Activated naive CD8-positive, alpha-beta T cell (primary cell): ENCODE measurements around the gene RNF144A.
A peak's percentile ranks its signal among the peaks of the same experiment; 100 is the strongest.

Experiments
- H3K27ac Mint-ChIP-seq: one replicate; pipeline ENCODE4 v1.8.0; 2021; ENCODE audit warnings: mixed read lengths
- H3K27me3 Mint-ChIP-seq: one replicate; pipeline ENCODE4 v1.8.0; 2021; ENCODE audit warnings: mixed read lengths
- H3K36me3 Mint-ChIP-seq: one replicate; pipeline ENCODE4 v1.8.0; 2021; ENCODE audit warnings: mixed read lengths
- H3K4me1 Mint-ChIP-seq: one replicate; pipeline ENCODE4 v1.8.0; 2021; ENCODE audit warnings: low read depth, mixed read lengths
- H3K4me3 Mint-ChIP-seq: one replicate; pipeline ENCODE4 v1.8.0; 2021; ENCODE audit warnings: mild to moderate bottlenecking, mixed read lengths
- H3K9me3 Mint-ChIP-seq: one replicate; pipeline ENCODE4 v1.8.0; 2021; ENCODE audit warnings: low read depth, mixed read lengths

The RNF144A gene

DNA sequence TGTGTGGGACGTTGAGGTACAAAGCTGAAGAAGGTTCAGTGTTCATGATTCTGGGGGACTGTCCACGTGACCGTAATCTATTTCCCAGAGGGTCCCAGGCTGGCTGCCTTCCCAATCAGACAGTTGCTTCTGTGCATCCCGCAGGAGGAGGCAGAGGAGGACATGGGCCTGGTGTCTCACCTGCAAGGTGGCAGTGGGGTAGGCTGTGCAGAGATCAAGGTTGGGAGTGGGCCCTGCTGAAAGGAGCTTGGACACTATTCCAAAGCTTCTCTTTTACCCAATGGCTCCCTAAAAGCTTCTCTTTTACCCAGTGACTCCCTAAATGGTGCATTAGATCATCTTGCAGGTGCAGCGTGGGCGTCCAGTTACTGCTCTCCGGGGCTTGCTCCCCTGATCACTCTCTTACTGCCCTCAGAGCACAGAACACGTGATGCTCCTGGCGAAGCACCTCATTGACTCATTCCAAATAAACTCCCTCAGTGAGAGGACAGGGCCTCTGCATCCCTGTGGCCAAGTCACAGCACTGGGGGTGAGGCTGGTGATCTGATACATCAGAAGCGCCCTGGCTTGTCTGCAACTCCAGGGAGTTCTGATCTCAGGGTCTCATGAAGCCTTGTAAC is 41.5 kb downstream of the RNF144A start:
- H3K27ac Mint-ChIP-seq: peak overlapping the region; percentile 55
- peaks cover 16% of the 10 kb centered on the region for H3K36me3 Mint-ChIP-seq
- H3K4me3 Mint-ChIP-seq: no peak overlapping the region
- no peaks in the 10 kb centered on the region for H3K9me3 Mint-ChIP-seq
- no peaks in the 10 kb centered on the region for H3K27me3 Mint-ChIP-seq
- peaks cover 56% of the 10 kb centered on the region for H3K4me1 Mint-ChIP-seq

DNA sequence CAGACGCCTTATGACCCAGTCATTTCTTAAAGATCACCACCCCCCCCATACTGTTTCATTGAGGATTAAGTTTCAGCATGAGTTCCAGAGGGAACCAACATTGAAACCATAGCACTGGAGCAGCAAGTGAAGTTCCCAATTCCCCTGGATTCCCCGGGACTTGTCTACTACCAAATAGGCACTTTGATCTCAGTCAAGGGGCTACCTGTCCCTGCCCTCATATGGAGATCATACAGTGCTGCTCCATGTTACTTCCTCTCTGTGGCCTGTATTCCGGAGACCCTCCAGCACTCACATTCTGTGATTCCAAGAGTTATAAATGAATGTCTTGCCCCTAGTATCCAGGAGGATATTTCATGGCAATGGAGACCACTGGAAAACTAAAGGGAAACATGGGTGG is 42.5 kb downstream of the RNF144A start:
- H3K36me3 Mint-ChIP-seq: peaks cover 17% of the 10 kb centered on the region
- H3K27me3 Mint-ChIP-seq: no peaks in the 10 kb centered on the region

DNA sequence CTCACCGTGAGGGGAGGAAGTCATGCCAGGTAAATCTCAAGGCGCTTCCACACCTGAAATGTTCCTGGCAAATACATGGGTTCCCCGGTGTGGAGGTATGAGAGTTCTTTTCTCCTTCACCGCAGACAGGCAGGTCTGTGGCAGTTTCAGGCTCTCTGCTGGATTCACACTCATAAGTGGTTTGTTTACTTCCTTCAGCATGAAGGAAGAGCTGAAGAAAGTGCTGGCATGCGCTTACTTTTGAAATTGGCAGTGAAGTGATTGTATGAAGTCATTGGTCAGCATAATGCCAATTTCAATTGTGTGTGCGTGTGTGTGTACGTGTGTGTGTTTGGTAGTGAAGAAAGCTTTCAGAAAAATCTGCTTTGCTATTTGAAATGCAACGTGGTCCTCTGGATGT is 43.4 kb downstream of the RNF144A start:
- H3K36me3 Mint-ChIP-seq: peaks cover 20% of the 10 kb centered on the region
- no peak overlapping the region for H3K4me3 Mint-ChIP-seq
- H3K4me1 Mint-ChIP-seq: peaks cover 54% of the 10 kb centered on the region
- no peaks in the 10 kb centered on the region for H3K27me3 Mint-ChIP-seq
- no peaks in the 10 kb centered on the region for H3K9me3 Mint-ChIP-seq
- no peak overlapping the region for H3K27ac Mint-ChIP-seq

More for the DNA sequence above, 42.5 kb downstream of the RNF144A start:
- Mint-ChIP-seq H3K4me1 (peaks cover 53% of the 10 kb centered on the region), H3K4me3 (no peak overlapping the region), H3K9me3 (no peaks in the 10 kb centered on the region), H3K27ac (no peak overlapping the region)

DNA sequence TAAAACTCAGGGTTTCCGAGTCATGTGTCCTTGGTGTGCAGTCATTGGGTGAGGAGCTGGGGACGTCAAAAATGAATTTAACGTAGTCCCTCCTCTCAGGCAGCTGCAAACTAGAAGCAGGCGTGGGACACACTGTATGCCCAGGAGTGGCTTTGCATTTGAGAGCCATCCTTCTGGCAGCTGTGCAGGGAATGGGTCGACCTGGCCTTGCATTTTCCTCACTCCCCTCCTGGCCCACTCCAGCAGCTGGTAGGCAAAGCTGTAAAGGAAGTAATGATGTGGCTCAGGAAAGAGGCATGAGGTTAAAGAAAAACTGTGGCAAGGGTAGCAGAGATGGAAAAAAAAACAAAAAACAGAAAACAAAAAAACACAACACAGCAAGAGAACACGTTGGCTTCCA is 46.5 kb downstream of the RNF144A start:
- Mint-ChIP-seq H3K27me3 (no peaks in the 10 kb centered on the region), H3K4me1 (peaks cover 55% of the 10 kb centered on the region), H3K9me3 (no peaks in the 10 kb centered on the region), H3K27ac (peak overlapping the region; percentile 81), H3K4me3 (no peak overlapping the region), H3K36me3 (peaks cover 16% of the 10 kb centered on the region)

DNA sequence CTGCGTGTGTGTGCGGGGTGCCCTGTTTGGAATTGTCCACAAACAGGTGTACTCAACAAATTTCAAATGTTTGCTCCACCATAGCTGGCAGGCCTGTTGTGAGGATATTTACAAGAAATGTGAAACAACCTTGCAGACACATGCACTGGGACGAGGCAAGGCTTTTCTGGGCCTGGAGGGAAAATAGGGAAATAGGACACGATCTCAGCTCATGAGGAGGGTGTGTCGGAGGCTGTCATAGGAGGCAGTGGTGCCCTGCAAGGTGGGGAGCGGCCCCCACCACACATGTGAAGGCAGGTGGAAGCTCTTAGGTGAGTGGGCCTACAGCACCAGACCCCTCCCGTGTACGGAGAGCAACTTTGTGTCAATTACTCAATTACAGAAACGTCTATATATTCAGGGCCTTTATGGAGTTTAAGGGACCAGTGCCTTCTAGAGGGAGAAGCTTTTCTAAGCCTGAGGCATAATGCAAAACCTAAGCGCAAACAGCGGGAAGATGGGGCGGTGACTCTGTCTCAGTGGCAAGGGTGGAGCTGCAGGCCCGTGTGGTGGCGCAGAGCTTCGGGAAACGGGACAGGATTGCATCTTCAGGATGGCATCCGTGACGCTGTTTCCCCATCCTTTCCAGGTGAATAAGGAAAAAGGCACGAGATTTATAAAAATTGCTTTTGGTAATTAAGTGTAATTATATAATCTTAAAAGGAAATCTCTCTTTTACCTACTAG is 48.0 kb downstream of the RNF144A start:
- Mint-ChIP-seq H3K4me3 (no peak overlapping the region), H3K27ac (no peak overlapping the region), H3K27me3 (no peaks in the 10 kb centered on the region), H3K36me3 (peaks cover 17% of the 10 kb centered on the region), H3K4me1 (peaks cover 41% of the 10 kb centered on the region), H3K9me3 (no peaks in the 10 kb centered on the region)

DNA sequence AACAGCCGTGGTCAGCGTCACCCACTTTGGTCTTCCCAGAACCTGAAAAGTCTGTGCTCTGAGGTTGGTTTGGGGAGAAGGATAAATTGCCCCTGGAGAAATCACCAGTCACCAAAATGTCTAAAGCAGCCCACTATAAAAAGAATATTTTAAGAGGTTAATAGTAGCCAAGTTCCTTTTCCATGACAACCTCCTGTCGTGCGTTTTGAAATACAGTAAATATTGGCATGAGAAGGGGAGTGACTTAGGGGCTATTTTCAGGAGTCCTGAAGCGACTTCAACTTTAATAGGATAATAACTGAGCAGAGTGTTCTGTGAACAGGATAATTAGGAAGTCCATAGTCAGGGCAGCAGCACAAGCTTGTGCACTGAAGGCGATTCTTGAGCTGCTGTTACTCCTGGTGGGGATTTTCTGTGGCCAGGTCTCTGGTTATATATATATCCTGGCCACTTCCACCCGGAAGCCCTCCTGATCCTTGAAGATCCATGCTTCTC is 49.3 kb downstream of the RNF144A start:
- no peaks in the 10 kb centered on the region for H3K9me3 Mint-ChIP-seq
- no peak overlapping the region for H3K4me3 Mint-ChIP-seq
- no peaks in the 10 kb centered on the region for H3K27me3 Mint-ChIP-seq
- H3K4me1 Mint-ChIP-seq: peaks cover 28% of the 10 kb centered on the region
- peaks cover 20% of the 10 kb centered on the region for H3K36me3 Mint-ChIP-seq
- no peak overlapping the region for H3K27ac Mint-ChIP-seq

DNA sequence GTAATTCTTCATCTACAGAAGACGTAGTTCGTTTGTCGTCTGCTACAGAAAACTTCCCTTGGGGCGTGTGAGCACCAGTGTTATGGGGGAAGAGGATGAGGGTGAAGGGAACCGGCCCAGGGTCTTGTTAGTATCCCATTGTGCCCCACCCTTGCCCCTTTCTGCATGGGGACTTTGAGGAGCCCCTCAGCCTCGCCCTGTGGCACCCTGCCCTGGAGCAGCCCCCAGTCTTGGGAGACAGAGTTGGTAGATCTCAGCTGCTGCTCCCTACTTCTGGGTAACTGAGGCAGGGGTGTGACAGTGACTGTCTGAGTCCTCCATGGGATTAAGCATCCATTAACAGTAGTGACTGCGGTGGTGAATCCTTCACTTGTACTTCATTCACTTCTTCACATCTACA is 50.1 kb downstream of the RNF144A start:
- Mint-ChIP-seq H3K36me3 (peaks cover 17% of the 10 kb centered on the region), H3K27me3 (no peaks in the 10 kb centered on the region), H3K4me1 (peaks cover 23% of the 10 kb centered on the region), H3K9me3 (no peaks in the 10 kb centered on the region), H3K27ac (no peak overlapping the region), H3K4me3 (no peak overlapping the region)

DNA sequence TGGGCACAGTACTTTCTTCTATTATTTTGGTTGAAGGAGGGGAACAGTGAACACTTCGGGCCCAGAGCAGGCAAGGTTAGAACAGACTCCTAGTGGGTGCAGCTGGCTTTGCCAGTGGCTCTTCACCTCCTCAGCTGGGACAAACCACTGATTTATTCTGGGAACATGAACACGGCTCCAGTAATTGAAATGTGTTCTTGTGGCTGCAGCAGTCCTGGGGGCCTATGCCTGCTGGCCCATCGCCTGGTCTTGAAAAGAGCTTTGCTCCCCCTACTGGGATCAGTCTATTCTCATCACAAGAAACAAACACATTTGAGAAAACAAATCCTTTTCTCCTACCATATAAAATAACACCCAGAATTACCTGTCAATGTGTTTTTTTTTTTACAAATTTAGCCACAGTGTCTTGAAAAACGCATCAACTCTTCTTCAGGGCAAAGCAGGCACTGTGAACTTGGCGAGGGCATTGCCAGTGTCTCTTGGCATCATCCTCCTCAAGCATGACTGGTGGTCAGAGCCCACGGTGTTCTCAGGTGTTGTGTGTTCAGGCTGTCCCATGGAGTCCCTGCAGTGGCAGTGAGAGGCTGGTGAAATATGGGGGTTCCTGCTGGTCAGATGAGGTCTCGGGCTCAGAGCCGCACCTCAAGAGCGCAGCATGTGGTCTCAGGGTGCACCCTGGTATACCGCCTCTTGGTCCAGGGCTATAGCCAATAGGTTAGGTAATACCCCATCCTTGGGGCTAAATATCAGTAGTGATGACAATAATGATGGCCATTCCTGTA is 51.3 kb downstream of the RNF144A start:
- Mint-ChIP-seq H3K4me3 (no peak overlapping the region), H3K4me1 (peaks cover 19% of the 10 kb centered on the region), H3K9me3 (no peaks in the 10 kb centered on the region), H3K27ac (peak overlapping the region; percentile 41), H3K27me3 (no peaks in the 10 kb centered on the region), H3K36me3 (peaks cover 12% of the 10 kb centered on the region)

DNA sequence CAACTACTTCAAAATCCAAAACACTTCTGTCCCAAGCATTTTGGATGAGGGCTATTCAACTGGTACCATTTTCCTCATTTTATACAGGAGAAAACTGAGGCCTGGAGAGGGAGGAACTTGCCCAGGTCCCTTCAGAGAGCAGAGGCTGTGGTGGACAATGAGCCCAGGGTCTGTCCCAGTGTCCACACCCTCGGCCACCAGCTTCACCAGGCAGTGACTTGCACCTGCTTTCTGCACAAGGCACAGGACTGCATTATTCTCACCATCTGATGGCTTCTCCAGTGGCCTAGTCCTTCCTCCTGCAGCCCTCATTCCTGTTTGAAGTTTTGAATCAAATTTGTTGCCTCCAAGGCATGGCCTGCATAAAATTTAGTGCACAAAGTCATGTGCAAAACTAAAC is 53.3 kb downstream of the RNF144A start:
- Mint-ChIP-seq H3K4me1 (peaks cover 14% of the 10 kb centered on the region), H3K4me3 (no peak overlapping the region), H3K27me3 (no peaks in the 10 kb centered on the region), H3K9me3 (no peaks in the 10 kb centered on the region), H3K27ac (no peak overlapping the region), H3K36me3 (peaks cover 3% of the 10 kb centered on the region)

DNA sequence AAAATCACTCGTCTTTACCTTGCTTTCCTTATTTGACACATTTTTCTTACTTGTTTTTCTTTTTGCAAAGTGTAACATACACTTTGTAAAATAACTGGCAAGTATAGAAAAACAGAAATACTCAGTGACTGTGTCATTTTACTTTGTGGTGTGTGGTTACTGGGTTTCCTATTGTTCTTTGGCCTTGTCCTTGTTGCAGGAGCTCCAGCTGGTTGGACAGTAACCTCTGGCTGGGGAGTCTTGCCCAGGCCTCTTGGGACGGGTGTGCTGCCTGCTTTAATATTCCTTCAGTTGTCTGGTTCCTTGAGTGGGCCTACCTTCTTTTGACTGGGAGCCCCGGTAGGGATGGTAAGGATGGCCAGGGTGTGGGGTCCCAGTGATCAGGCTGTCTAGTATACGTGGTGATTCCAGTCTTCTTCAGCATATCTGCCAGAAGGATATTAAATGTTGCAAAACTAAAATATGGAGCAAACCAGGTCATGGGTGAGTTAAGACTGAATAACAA is 53.8 kb downstream of the RNF144A start:
- H3K27ac Mint-ChIP-seq: no peak overlapping the region
- H3K9me3 Mint-ChIP-seq: no peaks in the 10 kb centered on the region

DNA sequence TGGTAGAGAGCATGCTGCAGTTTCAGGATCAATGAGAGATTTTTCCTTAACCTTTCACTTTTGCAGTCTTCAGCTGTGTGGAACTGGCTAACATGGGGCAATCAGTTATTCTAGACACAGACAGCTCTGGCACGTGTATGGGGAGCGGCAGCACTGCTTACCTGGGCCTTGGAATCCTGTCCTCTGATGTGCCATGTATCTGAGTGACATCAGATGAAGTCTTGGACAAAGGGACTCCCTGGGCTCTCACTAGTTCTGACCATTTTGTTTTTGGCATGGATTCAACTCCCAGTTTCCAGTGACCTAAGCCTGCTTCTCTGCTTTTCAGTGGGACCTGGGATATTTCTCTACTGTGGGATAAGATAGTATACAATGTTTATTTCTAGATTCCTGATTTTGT is 54.3 kb downstream of the RNF144A start:
- Mint-ChIP-seq H3K27me3 (no peaks in the 10 kb centered on the region), H3K4me3 (no peak overlapping the region), H3K9me3 (no peaks in the 10 kb centered on the region), H3K36me3 (peaks cover 3% of the 10 kb centered on the region), H3K27ac (no peak overlapping the region), H3K4me1 (peaks cover 17% of the 10 kb centered on the region)

More for the DNA sequence above, 53.8 kb downstream of the RNF144A start:
- H3K36me3 Mint-ChIP-seq: peaks cover 3% of the 10 kb centered on the region
- H3K4me3 Mint-ChIP-seq: no peak overlapping the region
- H3K4me1 Mint-ChIP-seq: peaks cover 14% of the 10 kb centered on the region
- no peaks in the 10 kb centered on the region for H3K27me3 Mint-ChIP-seq

DNA sequence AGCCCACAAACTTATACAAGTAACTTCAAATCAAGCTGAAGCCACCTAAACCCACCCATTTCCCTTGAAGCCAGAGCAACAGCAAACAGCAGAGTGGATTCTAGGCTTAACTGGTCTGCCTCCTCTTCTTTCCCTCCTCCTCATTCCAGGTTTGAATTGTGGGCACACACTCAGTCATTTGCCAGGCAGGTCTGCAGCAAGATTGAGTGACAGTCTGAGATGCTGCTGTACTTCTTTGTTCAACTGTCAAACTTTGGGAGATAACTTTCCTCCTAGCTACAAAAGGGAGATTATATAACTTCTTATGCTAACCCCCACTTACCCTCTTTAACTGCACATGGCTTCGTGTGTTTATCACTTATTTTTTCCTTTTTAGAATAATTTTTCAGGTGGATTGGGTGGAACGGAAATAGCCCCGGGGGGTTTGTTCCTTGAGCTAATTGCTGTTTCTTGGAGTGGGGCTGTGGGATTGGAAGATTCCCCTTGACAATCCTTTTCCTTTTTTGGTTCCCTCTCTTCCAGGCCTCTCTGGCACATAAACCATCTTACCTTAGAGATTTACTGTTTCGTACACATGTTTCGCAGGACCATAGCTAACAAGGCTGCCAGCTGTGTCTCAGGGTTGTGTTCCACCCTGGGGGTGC is 55.0 kb downstream of the RNF144A start:
- H3K4me3 Mint-ChIP-seq: no peak overlapping the region
- no peaks in the 10 kb centered on the region for H3K27me3 Mint-ChIP-seq
- H3K36me3 Mint-ChIP-seq: peaks cover 3% of the 10 kb centered on the region
- no peaks in the 10 kb centered on the region for H3K9me3 Mint-ChIP-seq
- peaks cover 13% of the 10 kb centered on the region for H3K4me1 Mint-ChIP-seq
- no peak overlapping the region for H3K27ac Mint-ChIP-seq

DNA sequence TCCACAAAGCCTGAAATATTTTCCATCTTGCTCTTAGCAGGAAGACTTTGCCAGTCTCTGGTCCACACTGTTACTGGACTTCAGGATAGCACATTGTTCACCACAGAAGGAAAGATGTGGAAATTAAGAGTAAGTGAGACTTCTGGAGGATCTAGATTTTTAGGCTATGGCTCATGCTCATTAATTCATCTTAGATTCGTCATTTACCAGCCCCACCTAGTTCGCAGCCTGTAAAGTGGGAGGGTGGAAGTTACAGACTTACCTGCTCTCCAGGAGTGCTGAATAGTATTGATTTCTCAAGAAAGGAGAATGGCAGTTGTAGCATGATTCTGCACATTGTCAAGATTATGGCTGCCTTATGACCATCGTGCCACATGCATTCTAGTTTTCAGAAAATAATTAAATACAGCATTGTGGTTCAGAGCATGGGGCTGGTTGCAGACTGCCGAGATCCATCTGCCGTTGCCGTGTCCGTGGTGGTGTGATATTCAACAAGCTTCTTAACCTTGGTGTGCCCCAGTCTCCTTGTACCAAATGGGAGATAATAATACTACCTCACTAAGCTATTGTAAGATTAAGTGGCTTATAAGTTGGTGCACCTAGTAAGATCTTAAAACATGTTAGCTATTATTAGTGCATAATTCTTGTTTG is 56.8 kb downstream of the RNF144A start:
- H3K27ac Mint-ChIP-seq: no peak overlapping the region
- no peaks in the 10 kb centered on the region for H3K9me3 Mint-ChIP-seq
- no peaks in the 10 kb centered on the region for H3K27me3 Mint-ChIP-seq
- H3K36me3 Mint-ChIP-seq: peaks cover 9% of the 10 kb centered on the region
- no peak overlapping the region for H3K4me3 Mint-ChIP-seq
- peaks cover 14% of the 10 kb centered on the region for H3K4me1 Mint-ChIP-seq

DNA sequence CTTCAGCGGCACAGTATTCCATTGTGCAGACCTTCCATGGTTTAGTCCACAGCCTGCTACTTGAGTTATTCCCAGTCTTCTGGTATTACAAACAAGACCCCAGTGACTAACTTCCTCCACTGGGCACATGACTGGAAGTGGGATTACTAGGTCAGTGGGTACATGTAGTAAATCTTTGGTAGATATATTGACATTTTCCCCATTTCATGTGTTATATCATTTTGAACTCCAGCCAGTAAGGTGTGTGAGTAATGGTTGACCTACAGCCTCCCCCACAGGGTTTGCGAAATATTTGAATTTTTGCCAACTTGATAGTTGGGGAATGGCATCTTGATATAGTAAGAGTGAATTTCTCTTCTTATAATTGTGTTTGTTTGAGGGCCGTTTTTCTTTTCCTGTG is 58.8 kb downstream of the RNF144A start:
- no peak overlapping the region for H3K27ac Mint-ChIP-seq
- no peak overlapping the region for H3K4me3 Mint-ChIP-seq
- peaks cover 15% of the 10 kb centered on the region for H3K36me3 Mint-ChIP-seq
- H3K4me1 Mint-ChIP-seq: peaks cover 18% of the 10 kb centered on the region
- no peaks in the 10 kb centered on the region for H3K9me3 Mint-ChIP-seq
- H3K27me3 Mint-ChIP-seq: no peaks in the 10 kb centered on the region
